Skin of body (tissue), 2 donors: ENCODE results near the gene LMO1. TPM values are rescaled to one million over a fixed set of nuclear protein-coding genes. Genes with fewer than 3 reads are reported as not detected.

Source experiments
- DNase-seq: peaks from one replicate; lab custom pipeline; 2025; lab: John Stamatoyannopoulos, UW
- total RNA-seq: library from RNA; depleted of rRNA; stranded (reverse); fragments of >200 nt; gene quantifications from one replicate; pipeline ENCODE4 v1.2.3, GENCODE V29; 2014

The LMO1 gene
- total RNA-seq, 1 donor from 2014 or later, result 3.6 TPM

DNA sequence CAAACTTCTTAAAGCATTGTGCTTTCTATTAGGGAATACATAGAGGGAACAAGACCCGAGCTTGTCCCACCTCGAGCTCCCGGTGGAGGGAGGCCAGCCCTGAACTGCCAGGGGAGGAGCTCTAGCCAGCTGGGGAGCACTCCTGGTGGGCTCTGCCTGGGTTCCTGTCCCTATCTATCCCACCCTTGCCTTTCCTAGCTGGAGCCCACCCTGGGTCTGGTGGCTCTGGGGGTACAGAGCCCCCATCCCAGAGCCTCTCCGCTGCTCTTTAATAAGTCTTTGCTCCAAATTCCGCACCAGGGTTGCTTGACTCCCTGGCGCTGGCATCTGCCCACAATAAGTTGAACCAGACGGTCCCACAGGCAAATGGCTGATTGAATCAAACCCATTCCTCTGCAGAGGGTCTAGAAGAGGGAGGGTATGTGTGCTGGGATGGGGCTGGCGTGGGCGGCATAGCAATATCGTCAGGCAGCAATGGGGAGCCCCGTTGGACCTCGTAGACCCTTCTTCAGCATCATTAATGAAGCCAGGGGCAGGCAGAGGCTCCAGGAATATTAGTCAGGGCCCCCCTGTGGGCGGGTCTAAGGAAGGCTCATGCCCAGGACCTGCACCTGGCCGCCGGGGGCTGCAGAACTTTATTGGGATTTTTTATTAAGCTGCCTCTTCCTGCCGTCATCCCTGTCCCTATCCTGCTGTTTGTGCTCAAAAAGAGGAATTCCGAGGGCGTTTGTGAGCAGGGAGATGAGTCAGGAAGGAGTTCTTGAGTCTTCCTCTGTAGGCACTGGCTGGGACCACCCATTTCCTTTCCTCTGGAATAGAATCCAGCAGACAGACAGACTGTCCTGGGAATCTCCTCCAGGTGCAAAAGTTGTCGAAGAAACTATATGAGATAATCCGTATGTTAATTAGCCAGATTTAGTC, 56.3 kb downstream of the LMO1 start:
- DNase-seq, result no peak

- DNase-seq, result peak; percentile 4
Observed at GRCh38 chr11:8206251-8207079, 57.2 kb downstream of the LMO1 start.

- no peak for DNase-seq
Observed at GRCh38 chr11:8205566-8205965, 58.1 kb downstream of the LMO1 start.

DNA sequence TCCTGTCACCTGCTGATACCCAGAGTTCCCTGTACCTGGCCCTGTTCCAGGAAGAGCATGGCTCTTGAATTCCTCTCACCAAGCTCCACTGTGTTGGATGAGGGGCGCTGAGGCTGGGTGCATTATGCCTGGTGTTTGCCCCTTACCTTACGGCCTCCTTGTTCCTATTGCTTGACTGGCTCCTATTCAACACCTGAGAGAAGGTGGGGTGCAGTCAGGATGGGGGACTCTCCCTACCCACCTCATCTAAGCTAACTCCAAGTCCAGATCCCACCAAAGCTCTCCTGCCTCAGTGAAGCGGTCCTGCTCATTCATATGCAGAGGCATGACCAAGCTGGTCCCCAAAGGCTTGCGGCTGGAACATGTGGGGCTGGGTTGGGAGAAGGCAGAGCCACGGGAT, 59.1 kb downstream of the LMO1 start:
- no peak for DNase-seq

GRCh38 chr11:8204025-8204424, 59.7 kb downstream of the LMO1 start:
- DNase-seq, result no peak

DNA sequence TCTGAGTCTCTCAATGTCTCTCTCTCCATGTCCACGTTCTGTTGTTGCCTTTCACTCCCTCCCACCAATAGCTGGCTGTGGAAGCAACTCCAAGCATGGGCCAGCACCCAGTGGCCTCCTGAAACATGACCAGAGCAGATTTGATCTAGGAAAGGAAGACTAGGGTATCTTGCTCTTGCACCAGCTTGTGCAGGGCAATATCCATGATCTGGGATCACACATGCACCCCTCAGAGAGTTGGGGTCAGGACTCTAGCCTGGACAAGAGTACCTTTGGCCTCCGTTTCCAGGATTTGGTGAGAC, 60.3 kb downstream of the LMO1 start:
- DNase-seq, result no peak

GRCh38 chr11:8202516-8203413, 60.9 kb downstream of the LMO1 start:
- no peak for DNase-seq

- no peak for DNase-seq
Observed at GRCh38 chr11:8201644-8202365, 61.9 kb downstream of the LMO1 start.

- DNase-seq, result no peak
Observed at GRCh38 chr11:8199676-8200075, 64.0 kb downstream of the LMO1 start.

DNA sequence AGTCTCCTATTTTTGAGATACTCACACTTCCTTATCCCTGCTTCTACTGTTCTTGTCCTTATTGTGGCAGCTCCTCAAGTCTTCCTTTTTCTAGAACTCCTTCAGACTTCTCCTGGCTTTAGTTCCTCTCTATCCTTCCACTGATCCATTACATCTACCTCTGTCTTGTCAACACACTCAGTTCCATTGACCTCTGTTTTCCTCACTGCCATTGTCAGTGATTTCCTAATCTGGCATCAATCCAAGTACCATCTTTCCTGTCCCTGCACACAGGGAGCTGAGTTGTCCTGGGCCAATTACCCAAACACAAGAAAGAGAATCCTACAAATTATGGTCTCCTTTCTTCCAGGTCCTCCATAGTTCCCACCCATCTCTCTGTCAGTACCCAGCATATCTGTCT, 66.9 kb downstream of the LMO1 start:
- DNase-seq, result no peak

GRCh38 chr11:8194956-8195355, 68.7 kb downstream of the LMO1 start:
- DNase-seq, result no peak

GRCh38 chr11:8192896-8193209, 70.8 kb downstream of the LMO1 start:
- DNase-seq, result no peak

- DNase-seq, result peak; percentile 46
Observed at GRCh38 chr11:8192016-8192895, 71.4 kb downstream of the LMO1 start.

GRCh38 chr11:8190431-8190830, 73.2 kb downstream of the LMO1 start:
- DNase-seq, result no peak

DNA sequence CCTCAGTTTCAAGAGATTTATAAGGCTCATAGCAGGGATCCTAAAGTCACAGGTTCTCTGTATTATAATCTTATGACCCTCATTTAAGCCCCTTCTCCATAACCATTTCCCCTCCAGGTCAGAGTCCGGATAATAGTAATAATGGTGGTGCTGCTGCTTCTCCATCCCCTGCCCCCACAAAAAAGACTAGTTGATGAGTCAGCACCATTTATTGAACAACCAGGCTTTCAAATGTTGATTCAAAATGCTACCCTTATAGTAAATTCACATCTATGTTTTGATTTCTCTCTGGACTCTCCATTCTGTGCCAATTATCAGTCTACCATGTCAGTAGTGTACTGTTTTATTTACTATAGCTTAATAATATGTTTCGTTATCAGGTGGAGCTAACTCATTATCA, 77.2 kb downstream of the LMO1 start:
- no peak for DNase-seq

GRCh38 chr11:8183111-8183510, 80.6 kb downstream of the LMO1 start:
- no peak for DNase-seq

DNA sequence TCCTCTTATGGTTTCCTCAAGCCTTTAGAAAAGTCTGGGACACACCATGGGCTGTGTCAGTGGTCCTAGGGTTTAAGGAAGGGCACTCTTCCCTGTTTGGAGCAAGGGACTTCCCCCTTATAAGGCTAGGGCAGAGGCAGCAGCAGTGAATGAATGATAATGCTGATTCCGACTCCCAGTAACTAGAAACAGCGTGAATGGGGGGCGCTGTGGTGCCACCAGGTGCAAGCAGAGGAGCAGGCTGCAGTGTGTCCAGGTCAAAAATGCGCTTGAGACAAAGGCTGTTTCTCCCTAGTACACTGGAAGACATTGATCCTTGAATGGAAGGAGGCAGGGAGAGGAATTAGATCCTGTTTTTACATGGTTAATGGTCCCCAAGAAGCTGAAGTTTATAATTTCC, 83.2 kb downstream of the LMO1 start:
- no peak for DNase-seq

GRCh38 chr11:8178297-8178696, 85.4 kb downstream of the LMO1 start:
- DNase-seq, result no peak

DNA sequence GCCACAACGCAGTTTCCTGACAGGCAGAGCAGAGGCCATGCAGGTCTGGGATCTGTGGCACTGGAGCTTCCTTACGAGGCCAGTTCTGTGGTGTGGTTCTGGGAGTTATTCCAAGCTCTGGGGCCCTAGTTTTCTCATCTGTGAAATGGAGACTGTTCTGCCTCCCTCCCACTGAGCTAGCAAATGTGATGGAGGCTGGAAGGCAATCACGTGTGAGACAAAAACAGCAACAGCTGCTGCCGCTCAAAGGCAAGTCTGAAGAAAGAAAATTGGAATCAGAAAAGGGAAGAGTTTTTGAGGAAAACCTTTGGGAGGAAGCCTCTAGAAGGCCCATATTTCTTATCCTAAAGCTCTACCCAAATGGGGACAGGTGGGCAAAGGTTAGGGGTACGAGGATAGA, 86.5 kb downstream of the LMO1 start:
- no peak for DNase-seq
